Esophagus squamous epithelium (tissue), 5 donors: ENCODE results near the gene FAS. TPM values are rescaled to one million over a fixed set of nuclear protein-coding genes. Genes with fewer than 3 reads are reported as not detected.

ENCODE experiments used
- DNase-seq: peaks from one replicate; lab custom pipeline; 2025; lab: John Stamatoyannopoulos, UW
- H3K27ac ChIP-seq, 4 donors: fragments of 200-600 bp; sonication (generic); one replicate each; pipeline ENCODE4 v1.5.1; 2016 to 2019; ENCODE audit warnings: mild to moderate bottlenecking in 1 of 4
- H3K27me3 ChIP-seq, 4 donors: fragments of 200-600 bp; sonication (generic); 1 replicate in 3 of 4; 2 replicates in 1 of 4; pipeline versions ENCODE4 v1.5.1 to v1.6.0; 2017 to 2021; ENCODE audit warnings: antibody characterized with exemption in 1 of 4
- H3K36me3 ChIP-seq, 3 donors: fragments of 200-600 bp; sonication (generic); one replicate each; pipeline ENCODE4 v1.5.1; 2016 to 2019
- H3K4me1 ChIP-seq, 3 donors: fragments of 200-600 bp; sonication (generic); one replicate each; pipeline ENCODE4 v1.5.1; 2017 to 2019
- H3K4me3 ChIP-seq, 4 donors: fragments of 200-600 bp; sonication (generic); 1 replicate in 3 of 4; 2 replicates in 1 of 4; pipeline ENCODE4 v1.5.1; 2016 to 2019; ENCODE audit warnings: mild to moderate bottlenecking in 2 of 4, moderate library complexity in 1 of 4
- H3K9me3 ChIP-seq, 3 donors: fragments of 200-600 bp; sonication (generic); one replicate each; pipeline ENCODE4 v1.5.1; 2016 to 2019
- CTCF ChIP-seq, 6 experiments: fragments of 450-650 bp in 4 of 6; fragments of 200-600 bp in 2 of 6; sonication (generic) in 2 of 6; IDR thresholded peaks; one replicate each; pipeline ENCODE4 v1.5.1; 2016 to 2019; ENCODE audit warnings: antibody characterized with exemption in 6 of 6, mild to moderate bottlenecking in 4 of 6, moderate library complexity in 4 of 6
- POLR2A ChIP-seq, 4 donors: fragments of 450-650 bp; IDR thresholded peaks; one replicate each; pipeline ENCODE4 v1.6.1; 2017; ENCODE audit warnings: antibody characterized with exemption in 4 of 4, mild to moderate bottlenecking in 4 of 4, moderate library complexity in 3 of 4
- WGBS, 2 donors: methylation state at CpG; one replicate each; pipeline ENCODE4 v1.1.5; 2018; 5-methylcytosine and 5-hydroxymethylcytosine counted together
- intact Hi-C: fragments of 100-400 bp; cut with DNase I; formaldehyde crosslinking; loops from one replicate; pipeline ENCODE4 v1.15.0; 2022
- total RNA-seq, 4 donors: library from RNA; depleted of rRNA; stranded (reverse); fragments of >200 nt; gene quantifications; one replicate each; pipeline ENCODE4 v1.1.0, GENCODE V29; 2016
- donor health status: DM: yes; HTN: yes; CAD: no.

FAS gene
- total RNA-seq, 4 donors from 2014 or later, result 14.9 to 33.6 (median 19.4) TPM

- H3K36me3 ChIP-seq, result no peaks in the 10 kb centered on the region
- TF ChIP-seq CTCF (IDR thresholded peaks at IDR 0.05), result peak in 1 of 6 experiments; percentile 7
- peak in 3 of 4 donors; percentile 55 to 69 (median 64) for TF ChIP-seq POLR2A (IDR thresholded peaks at IDR 0.05)
- WGBS, 2 donors, result 0% methylated on average over 13 to 20 of the region's 38 CpGs
- peaks cover 11 to 83% (median 16%) of the 10 kb centered on the region in 3 donors for H3K4me1 ChIP-seq
- DNase-seq, result no peak
- H3K27me3 ChIP-seq, result no peaks in the 10 kb centered on the region
- H3K9me3 ChIP-seq, result no peaks in the 10 kb centered on the region
- H3K27ac ChIP-seq, result peak overlapping the region; percentile 92 to 98 (median 96)
- intact Hi-C loops, result no loop called here
- peak overlapping the region; percentile 66 to 87 (median 76) for H3K4me3 ChIP-seq
Measured at GRCh38 chr10:88991161-88991898, 732 bp downstream of the FAS start.

- intact Hi-C loops, result no loop called here
- peak overlapping the region; percentile 66 to 87 (median 76) for H3K4me3 ChIP-seq
Measured at GRCh38 chr10:88991899-88992320, 1.3 kb downstream of the FAS start.

GRCh38 chr10:88992921-88993524 is 2.4 kb downstream of the FAS start:
- no peak for TF ChIP-seq CTCF (IDR thresholded peaks at IDR 0.05)
- TF ChIP-seq POLR2A (IDR thresholded peaks at IDR 0.05), result no peak
- Histone ChIP-seq H3K9me3 (no peaks in the 10 kb centered on the region), H3K4me1 (peaks cover 11 to 84% (median 12%) of the 10 kb centered on the region in 3 donors), H3K4me3 (peak overlapping the region; percentile 66 to 87 (median 76)), H3K36me3 (no peaks in the 10 kb centered on the region), H3K27me3 (no peaks in the 10 kb centered on the region), H3K27ac (peak overlapping the region in 3 of 4 donors; percentile 55 to 98 (median 96))
- no peak for DNase-seq
- WGBS, 2 donors, result 20 to 24% methylated on average over 3 of the region's 3 CpGs
- intact Hi-C loops, result no loop called here

More at GRCh38 chr10:88991899-88992320, 1.3 kb downstream of the FAS start:
- H3K36me3 ChIP-seq, result no peaks in the 10 kb centered on the region
- 8 to 9% methylated on average over 2 to 5 of the region's 6 CpGs for WGBS, 2 donors
- TF ChIP-seq POLR2A (IDR thresholded peaks at IDR 0.05) (no peak), CTCF (IDR thresholded peaks at IDR 0.05) (no peak)
- no peaks in the 10 kb centered on the region for H3K27me3 ChIP-seq
- H3K27ac ChIP-seq, result peak overlapping the region; percentile 92 to 98 (median 96)
- peaks cover 11 to 83% (median 16%) of the 10 kb centered on the region in 3 donors for H3K4me1 ChIP-seq
- no peak for DNase-seq
- no peaks in the 10 kb centered on the region for H3K9me3 ChIP-seq

- intact Hi-C loops, result no loop called here
- H3K27me3 ChIP-seq, result no peaks in the 10 kb centered on the region
- no peaks in the 10 kb centered on the region for H3K36me3 ChIP-seq
- TF ChIP-seq POLR2A (IDR thresholded peaks at IDR 0.05) (no peak), CTCF (IDR thresholded peaks at IDR 0.05) (no peak)
- no peak for DNase-seq
- 6 to 13% methylated on average over 1 of the region's 1 CpG for WGBS, 2 donors
- H3K9me3 ChIP-seq, result no peaks in the 10 kb centered on the region
- peak overlapping the region; percentile 17 to 98 (median 68) for H3K27ac ChIP-seq
- H3K4me1 ChIP-seq, result peaks cover 11 to 88% (median 12%) of the 10 kb centered on the region in 3 donors
- H3K4me3 ChIP-seq, result peak overlapping the region in 3 of 4 donors; percentile 72 to 87 (median 81)
Measured at GRCh38 chr10:88994019-88994418, 3.4 kb downstream of the FAS start.
